BJ (cell line): Measurements from ENCODE around the gene EIF2AK2. TPM values are rescaled to one million over a fixed set of nuclear protein-coding genes. Genes with fewer than 3 reads are reported as not detected.

Experiments used
- CTCF ChIA-PET: fragments of 350-600 bp; formaldehyde crosslinking; extraction: SDS; loops from one replicate; lab custom pipeline; 2021; ENCODE audit warnings: antibody characterized with exemption, inconsistent platforms; lab: Yijun Ruan, JAX
- POLR2A ChIA-PET: fragments of 300-600 bp; sonication (Branson Sonifier 250); formaldehyde crosslinking; extraction: SDS; loops from one replicate; lab custom pipeline; 2021; ENCODE audit warnings: antibody characterized with exemption; lab: Charles Lee
- DNase-seq: peaks from one replicate; pipeline ENCODE4 v3.0.0-alpha.2; 2011; ENCODE audit warnings: low read depth
- H3K27me3 ChIP-seq: 2 replicates; pipeline ENCODE4 v1.6.0; 2011; ENCODE audit warnings: low read length; ENCODE audit not compliant: control insufficient read depth, insufficient read depth
- H3K36me3 ChIP-seq: 2 replicates; pipeline ENCODE4 v1.5.1; 2011; ENCODE audit warnings: low read length; ENCODE audit not compliant: control insufficient read depth, insufficient read depth
- H3K4me3 ChIP-seq: 2 replicates; pipeline ENCODE4 v1.5.1; 2011; ENCODE audit warnings: low read depth, mild to moderate bottlenecking, control low read depth, low read length
- CTCF ChIP-seq: IDR thresholded peaks from 2 replicates; pipeline ENCODE4 v1.5.1; 2011; ENCODE audit warnings: low read depth, mild to moderate bottlenecking, control low read depth, inconsistent platforms, low read length, moderate library complexity; ENCODE audit not compliant: insufficient read depth
- polyA plus RNA-seq: library from polyadenylated mRNA; depleted of rRNA; stranded (reverse); fragments of >200 nt; gene quantifications from 2 replicates; pipeline ENCODE4 v1.2.3, GENCODE V29; 2011

Gene EIF2AK2
- polyA plus RNA-seq, 1 experiment, result 9.3 TPM

- TF ChIP-seq CTCF, result no peak
- H3K36me3 ChIP-seq, result peaks cover 9% of the 10 kb centered on the region
- ChIA-PET POLR2A (no interaction called here), CTCF (no interaction called here)
- no peak overlapping the region for H3K4me3 ChIP-seq
- DNase-seq, result no peak
- no peaks in the 10 kb centered on the region for H3K27me3 ChIP-seq
These were observed 52.6 kb downstream of the EIF2AK2 start for GRCh38 chr2:37104178-37104577.

GRCh38 chr2:37102588-37102987, 54.2 kb downstream of the EIF2AK2 start:
- Histone ChIP-seq H3K4me3 (no peak overlapping the region), H3K27me3 (no peaks in the 10 kb centered on the region), H3K36me3 (peaks cover 6% of the 10 kb centered on the region)
- POLR2A ChIA-PET, result no interaction called here
- DNase-seq, result no peak
- no peak for TF ChIP-seq CTCF
- CTCF ChIA-PET, result interaction anchor here (0.6 kb wide), 1 partner anchor 519 kb away, joined by 3 read pairs; no protein-coding TSS in a partner anchor

GRCh38 chr2:37100054-37100453, 56.7 kb downstream of the EIF2AK2 start:
- Histone ChIP-seq H3K36me3 (peaks cover 4% of the 10 kb centered on the region), H3K4me3 (no peak overlapping the region), H3K27me3 (no peaks in the 10 kb centered on the region)
- CTCF ChIA-PET, result no interaction called here
- POLR2A ChIA-PET, result no interaction called here
- no peak for TF ChIP-seq CTCF
- no peak for DNase-seq

- no peak for DNase-seq
- Histone ChIP-seq H3K4me3 (no peak overlapping the region), H3K36me3 (peaks cover 7% of the 10 kb centered on the region), H3K27me3 (no peaks in the 10 kb centered on the region)
- ChIA-PET CTCF (no interaction called here), POLR2A (no interaction called here)
- TF ChIP-seq CTCF, result no peak
These were observed 58.2 kb downstream of the EIF2AK2 start for GRCh38 chr2:37098416-37099118.

GRCh38 chr2:37096568-37096967, 60.2 kb downstream of the EIF2AK2 start:
- Histone ChIP-seq H3K27me3 (no peaks in the 10 kb centered on the region), H3K4me3 (no peak overlapping the region), H3K36me3 (peaks cover 9% of the 10 kb centered on the region)
- ChIA-PET POLR2A (no interaction called here), CTCF (no interaction called here)
- TF ChIP-seq CTCF, result no peak
- DNase-seq, result no peak
